ENCODE data around the gene STK32B. TPM values are rescaled to one million over a fixed set of nuclear protein-coding genes. Genes with fewer than 3 reads are reported as not detected.

The STK32B gene
- total and polyA plus RNA-seq, 2 of the 8 experiments (the other 6 are each of a cell fraction or from before 2014, with no cell fraction given): 2.3 to 2.5 TPM

GRCh38 chr4:5456296-5456845, 405.1 kb downstream of the STK32B start:
- Histone ChIP-seq H2AFZ (ENCODE audit: low read length) (no peak overlapping the region), H3K14ac (ENCODE audit: insufficient read length) (no peak overlapping the region), H2BK12ac (ENCODE audit: low read depth, low read length) (no peak overlapping the region), H3K4me2 (ENCODE audit: insufficient read depth in 1 of 2, low read depth in 2 of 2, low read length in 2 of 2) (no peak overlapping the region), H3K27me3 (replicated peaks in 1 of 4; ENCODE audit: control insufficient read depth in 3 of 4, extremely low read depth in 1 of 4, insufficient read depth in 3 of 4, low read length in 3 of 4) (no peaks in the 10 kb centered on the region), H3K27ac (ENCODE audit: low read depth, low read length) (no peak overlapping the region), H4K5ac (ENCODE audit: insufficient read length, low read depth, low read length) (no peak overlapping the region), H4K91ac (replicated peaks; ENCODE audit: insufficient read length, low read length) (no peak overlapping the region), H3K9me3 (ENCODE audit: insufficient read depth in 2 of 2, low read depth in 1 of 2, low read length in 1 of 2) (no peaks in the 10 kb centered on the region), H3K4me3 (ENCODE audit: extremely low read depth in 1 of 4, insufficient read depth in 2 of 4, low read depth in 3 of 4, low read length in 4 of 4) (no peak overlapping the region), H3K36me3 (ENCODE audit: control insufficient read depth in 2 of 4, insufficient read depth in 4 of 4, low read length in 3 of 4) (no peaks in the 10 kb centered on the region), H3K79me1 (ENCODE audit: low read depth, low read length) (no peaks in the 10 kb centered on the region), H3K56ac (replicated peaks; ENCODE audit: insufficient read length, low read depth, low read length) (no peak overlapping the region), H3K23me2 (ENCODE audit: low read depth, low read length) (no peaks in the 10 kb centered on the region), H2BK20ac (ENCODE audit: low read length) (no peak overlapping the region), H3K79me2 (ENCODE audit: control insufficient read depth in 1 of 2, insufficient read depth in 2 of 2, low read length in 2 of 2) (no peaks in the 10 kb centered on the region), H2BK15ac (ENCODE audit: low read length) (no peak overlapping the region), H4K8ac (ENCODE audit: extremely low read depth, insufficient read depth, low read length) (no peak overlapping the region), H4K20me1 (replicated peaks in 1 of 2; ENCODE audit: control insufficient read depth in 1 of 2, insufficient read depth in 2 of 2, low read length in 2 of 2) (no peaks in the 10 kb centered on the region), H3K9ac (replicated peaks in 1 of 4; ENCODE audit: extremely low read depth in 1 of 4, low read depth in 3 of 4, low read length in 3 of 4) (no peak overlapping the region), H2BK120ac (replicated peaks; ENCODE audit: low read depth, low read length) (no peak overlapping the region), H2AK5ac (ENCODE audit: low read depth, low read length) (no peak overlapping the region), H3K4ac (replicated peaks; ENCODE audit: insufficient read length, low read depth, low read length) (no peak overlapping the region), H2BK5ac (ENCODE audit: low read depth, low read length) (no peak overlapping the region), H3K4me1 (replicated peaks in 1 of 4; ENCODE audit: control insufficient read depth in 3 of 4, insufficient read depth in 4 of 4, low read length in 3 of 4) (no peaks in the 10 kb centered on the region), H3K18ac (ENCODE audit: extremely low read depth, low read length) (no peak overlapping the region), H3K23ac (ENCODE audit: insufficient read length) (no peak overlapping the region)
- CTCF ChIA-PET (ENCODE audit: partially characterized antibody): interaction anchor here (0.6 to 10.5 kb wide), 4 partner anchors 11 to 282 kb away, joined by 3 to 92 read pairs (median 6); no protein-coding TSS in a partner anchor
- WGBS, 2 experiments (ENCODE audit: extremely low coverage in 1 of 2, insufficient coverage in 1 of 2, insufficient read length in 1 of 2, insufficient replicate concordance in 2 of 2, low coverage in 1 of 2, low lambda C conversion rate in 2 of 2, missing lambda C conversion rate in 1 of 2): 85% methylated on average over 15 of the region's 17 CpGs; no CpG with 5 or more reads in 1 of the 2 experiments
- no peak for DNase-seq (ENCODE audit: low read depth in 1 of 2, low spot score in 2 of 2)
- TF ChIP-seq POLR2AphosphoS5 (IDR thresholded peaks at IDR 0.05; ENCODE audit: low read depth, low read length): no peak
- TF ChIP-seq CBX8 (IDR thresholded peaks at IDR 0.05; ENCODE audit: borderline replicate concordance, low read depth, low read length): no peak
- no peak for TF ChIP-seq TAF7 (optimal IDR thresholded peaks at IDR 0.05; ENCODE audit: borderline replicate concordance, low read depth, low read length)
- FAIRE-seq: no peak
- POLR2A ChIA-PET (ENCODE audit: partially characterized antibody): interaction anchor here (0.8 kb wide), 1 partner anchor 357 kb away, joined by 3 read pairs; no protein-coding TSS in a partner anchor

Measured in H1 (cell line).